Endothelial cell of umbilical vein (primary cell): ENCODE measurements around the gene RBM47. TPM values are rescaled to one million over a fixed set of nuclear protein-coding genes. Genes with fewer than 3 reads are reported as not detected.

Experiments used
- BruUV-seq: library from RNA; stranded (reverse); fragments of 400-500 nt; replicated peaks from 2 replicates; lab custom pipeline; 2021; lab: Mats Ljungman, UMichigan
- CTCF ChIA-PET: fragments of 300-600, 350-600 bp; sonication (Branson Sonifier 250); formaldehyde crosslinking; loops from one replicate; lab custom pipeline; 2021; ENCODE audit warnings: antibody characterized with exemption, inconsistent platforms; lab: Charles Lee
- POLR2A ChIA-PET: fragments of 300-600, 350-600 bp; sonication (Branson Sonifier 250); formaldehyde crosslinking; loops from one replicate; lab custom pipeline; 2021; ENCODE audit warnings: antibody characterized with exemption, inconsistent platforms; lab: Charles Lee
- DNase-seq: peaks from one replicate; pipeline ENCODE4 v3.0.0-alpha.2; 2011; ENCODE audit warnings: low read depth, low spot score
- FAIRE-seq: peaks from 2 replicates; lab custom pipeline; 2011; peaks lifted over from hg19 to GRCh38; lab: Jason Lieb, UNC
- H2AFZ ChIP-seq: 2 replicates; pipeline ENCODE4 v1.6.0; 2012; ENCODE audit warnings: low read depth, low read length, control low read depth, inconsistent platforms
- H3K27ac ChIP-seq: 2 replicates; pipeline ENCODE4 v1.5.1; 2011; ENCODE audit warnings: low read depth, mild to moderate bottlenecking, control low read depth, low read length, moderate library complexity; ENCODE audit not compliant: insufficient read depth
- H3K27me3 ChIP-seq, 2 experiments: 2 replicates each; pipeline versions ENCODE4 v1.6.0 to v1.6.1; 2011; ENCODE audit warnings: low read length in 2 of 2, mixed read lengths in 1 of 2; ENCODE audit not compliant: control insufficient read depth in 2 of 2, insufficient read depth in 2 of 2
- H3K36me3 ChIP-seq, 2 experiments: 2 replicates in 1 of 2; 3 replicates in 1 of 2; pipeline ENCODE4 v1.5.1; 2011; ENCODE audit warnings: low read length in 2 of 2, mild to moderate bottlenecking in 1 of 2, moderate library complexity in 1 of 2; ENCODE audit not compliant: control insufficient read depth in 2 of 2, insufficient read depth in 2 of 2; ENCODE audit errors: extremely low read depth in 1 of 2
- H3K4me1 ChIP-seq: 3 replicates; pipeline ENCODE4 v1.5.1; 2011; ENCODE audit warnings: mild to moderate bottlenecking, low read length; ENCODE audit not compliant: control insufficient read depth, insufficient read depth; ENCODE audit errors: extremely low read depth
- H3K4me2 ChIP-seq: 2 replicates; pipeline ENCODE4 v1.6.1; 2011; ENCODE audit warnings: low read length, control low read depth, mixed read lengths; ENCODE audit not compliant: insufficient read depth
- H3K4me3 ChIP-seq, 3 experiments: fragments of 200-600 bp in 1 of 3; sonication (generic), shearing (Covaris generic) in 1 of 3; replicated peaks in 1 of 3; 2 replicates each; pipeline ENCODE4 v1.5.1; 2011 to 2016; ENCODE audit warnings: control low read depth in 3 of 3, low read length in 3 of 3, mild to moderate bottlenecking in 2 of 3, inconsistent platforms in 1 of 3, low read depth in 1 of 3, moderate library complexity in 1 of 3; ENCODE audit not compliant: insufficient read depth in 1 of 3
- H3K79me2 ChIP-seq: 2 replicates; pipeline ENCODE4 v1.6.0; 2012; ENCODE audit warnings: low read length, inconsistent platforms; ENCODE audit not compliant: control insufficient read depth, insufficient read depth
- H3K9ac ChIP-seq: replicated peaks from 2 replicates; pipeline ENCODE3; 2011; ENCODE audit warnings: low read length, control low read depth; ENCODE audit not compliant: insufficient read depth; ENCODE audit errors: extremely low read depth
- H3K9me1 ChIP-seq: replicated peaks from 3 replicates; pipeline ENCODE4 v1.6.0; 2011; ENCODE audit warnings: mild to moderate bottlenecking, low read length; ENCODE audit not compliant: control insufficient read depth, insufficient read depth; ENCODE audit errors: extremely low read depth
- H3K9me3 ChIP-seq: replicated peaks from 2 replicates; pipeline ENCODE4 v1.5.1; 2012; ENCODE audit warnings: low read length, inconsistent platforms; ENCODE audit not compliant: control insufficient read depth, insufficient read depth
- H4K20me1 ChIP-seq: replicated peaks from 2 replicates; pipeline ENCODE3; 2011; ENCODE audit warnings: mild to moderate bottlenecking, low read length; ENCODE audit not compliant: control insufficient read depth, insufficient read depth; ENCODE audit errors: extremely low read depth
- CTCF ChIP-seq, 2 donors: IDR thresholded peaks; 1 replicate in 1 of 2; 2 replicates in 1 of 2; pipeline ENCODE4 v1.5.1; 2011; ENCODE audit warnings: low read length in 2 of 2, mild to moderate bottlenecking in 2 of 2, moderate library complexity in 2 of 2, control low read depth in 1 of 2, inconsistent platforms in 1 of 2, low read depth in 1 of 2; ENCODE audit not compliant: insufficient read depth in 1 of 2; ENCODE audit errors: extremely low read depth in 1 of 2
- EZH2 ChIP-seq: IDR thresholded peaks from 2 replicates; pipeline ENCODE4 v1.6.1; 2012; ENCODE audit warnings: borderline replicate concordance, low read depth, mild to moderate bottlenecking, moderate library complexity, low read length, inconsistent platforms; ENCODE audit not compliant: severe bottlenecking
- FOS ChIP-seq: IDR thresholded peaks from 2 replicates; pipeline ENCODE4 v1.6.1; 2011; ENCODE audit warnings: mild to moderate bottlenecking, low read length, moderate library complexity, borderline replicate concordance; ENCODE audit not compliant: insufficient read depth
- GATA2 ChIP-seq: IDR thresholded peaks from 2 replicates; pipeline ENCODE4 v1.7.0; 2011; ENCODE audit warnings: low read depth, mild to moderate bottlenecking, moderate library complexity, mixed read lengths, low read length; ENCODE audit not compliant: insufficient read length, insufficient read depth
- JUN ChIP-seq: IDR thresholded peaks from 2 replicates; pipeline ENCODE4 v1.6.1; 2011; ENCODE audit warnings: borderline replicate concordance, low read depth; ENCODE audit not compliant: insufficient read length, insufficient read depth
- MAX ChIP-seq: IDR thresholded peaks from 2 replicates; pipeline ENCODE4 v1.6.1; 2011; ENCODE audit not compliant: insufficient read depth, insufficient read length
- MYC ChIP-seq: IDR thresholded peaks from one replicate; pipeline ENCODE4 v1.6.1; 2011; ENCODE audit warnings: mild to moderate bottlenecking, low read depth, low read length
- POLR2A ChIP-seq: IDR thresholded peaks from 2 replicates; pipeline ENCODE4 v1.6.1; 2012; ENCODE audit warnings: low read depth, mild to moderate bottlenecking, control low read depth, low read length
- POLR2AphosphoS5 ChIP-seq: IDR thresholded peaks from 2 replicates; pipeline ENCODE4 v1.6.1; 2012; ENCODE audit warnings: low read depth, mild to moderate bottlenecking, control low read depth, low read length, moderate library complexity; ENCODE audit not compliant: insufficient read depth
- dilution Hi-C: fragments of 300-500 bp; cut with MboI; formaldehyde crosslinking; loops from one replicate; pipeline ENCODE4 v1.15.0; 2019; ENCODE audit warnings: low sequenced_read_pairs; ENCODE audit not compliant: extremely low pct_ligation_motif_present
- intact Hi-C: fragments of 100-400 bp; cut with micrococcal nuclease; formaldehyde crosslinking; loops from one replicate; pipeline ENCODE4 v1.10.0; 2022
- polyA plus RNA-seq, 4 experiments: library from polyadenylated mRNA; depleted of rRNA in 3 of 4; stranded (reverse) in 3 of 4; unstranded in 1 of 4; fragments of >200 nt; gene quantifications; 2 replicates each; pipeline versions ENCODE4 v1.2.1 to v1.2.3, GENCODE V29; 2011 to 2012; ENCODE audit warnings: missing spikeins in 1 of 4
- total RNA-seq: library from RNA; stranded (reverse); gene quantifications from 2 replicates; pipeline ENCODE4 v1.2.3, GENCODE V29; 2021

The RBM47 gene
- total and polyA plus RNA-seq, 2 donors (not counting 3 experiments of a cell fraction or from before 2014, with no cell fraction given), result not detected

GRCh38 chr4:40546969-40547788 lies 82.5 kb downstream of the RBM47 start:
- TF ChIP-seq JUN (no peak), MAX (no peak), POLR2A (no peak), FOS (no peak), POLR2AphosphoS5 (no peak), MYC (no peak), EZH2 (no peak), CTCF (IDR thresholded peaks at IDR 0.05; ENCODE audit: extremely low read depth in 1 of 2, insufficient read depth in 1 of 2, low read depth in 1 of 2, low read length in 2 of 2) (no peak), GATA2 (no peak)
- Histone ChIP-seq H3K4me2 (no peak overlapping the region), H4K20me1 (no peaks in the 10 kb centered on the region), H2AFZ (no peak overlapping the region), H3K4me1 (no peaks in the 10 kb centered on the region), H3K9ac (no peak overlapping the region), H3K9me1 (no peaks in the 10 kb centered on the region), H3K27me3 (peaks cover 0 to 2% of the 10 kb centered on the region in 2 experiments), H3K79me2 (no peaks in the 10 kb centered on the region), H3K9me3 (no peaks in the 10 kb centered on the region), H3K4me3 (no peak overlapping the region), H3K27ac (no peak overlapping the region), H3K36me3 (no peaks in the 10 kb centered on the region)
- CTCF ChIA-PET, result interaction anchor here (0.5 kb wide), 1 partner anchor 1127 kb away, joined by 3 read pairs; no protein-coding TSS in a partner anchor
- no TSS peak for BruUV-seq
- POLR2A ChIA-PET, result no interaction called here
- dilution Hi-C loops (no loop called here), intact Hi-C loops (no loop called here)
- FAIRE-seq, result no peak
- DNase-seq, result no peak
